K562 (cell line): ENCODE data around the gene VWA3B. TPM values are rescaled to one million over a fixed set of nuclear protein-coding genes. Genes with fewer than 3 reads are reported as not detected.
A peak's percentile ranks its signal among the peaks of the same experiment; 100 is the strongest.

Experiments
- ATAC-seq: fragments of 200-7000 bp; cut with Tn5 transposase; 3 replicates; pipeline ENCODE4 v1.9.1; 2020; ENCODE audit warnings: moderate library complexity
- BruUV-seq: library from RNA; stranded (reverse); fragments of 400-500 nt; replicated peaks from 2 replicates; lab custom pipeline; 2021; lab: Mats Ljungman, UMichigan
- CTCF ChIA-PET: fragments of 300-600 bp; formaldehyde crosslinking; extraction: SDS; loops from one replicate; lab custom pipeline; 2021; ENCODE audit warnings: low intra/inter-chr PET ratio; lab: Yijun Ruan, JAX
- POLR2A ChIA-PET: fragments of 300-600, 350-650 bp; sonication (Branson Sonifier 250); formaldehyde crosslinking; extraction: SDS; loops from one replicate; lab custom pipeline; 2021; ENCODE audit warnings: antibody characterized with exemption, inconsistent platforms; lab: Yijun Ruan, JAX
- DNase-seq, 4 experiments: peaks; one replicate each; pipeline versions ENCODE4 v3.0.0 to v3.0.0-alpha.2; 2011 to 2018; ENCODE audit warnings: low spot score in 3 of 4, mixed read lengths in 3 of 4; ENCODE audit errors: extremely low read depth in 1 of 4
- FAIRE-seq: peaks from 2 replicates; lab custom pipeline; 2011; peaks lifted over from hg19 to GRCh38; lab: Jason Lieb, UNC
- H2AFZ ChIP-seq: 2 replicates; pipeline ENCODE4 v1.6.0; 2011; ENCODE audit warnings: low read depth, low read length, control low read depth, inconsistent platforms
- H3K27ac ChIP-seq: fragments of 200-600 bp; 3 replicates; pipeline ENCODE4 v1.8.0; 2011; ENCODE audit warnings: low read depth, mild to moderate bottlenecking, control low read depth, inconsistent platforms, low read length, moderate library complexity, mixed read lengths; ENCODE audit errors: extremely low read depth
- H3K27me3 ChIP-seq, 2 experiments: fragments of 300-600 bp in 1 of 2; 2 replicates in 1 of 2; 3 replicates in 1 of 2; pipeline versions ENCODE4 v1.6.0 to v1.8.0; 2011; ENCODE audit warnings: inconsistent platforms in 2 of 2, low read length in 2 of 2, mild to moderate bottlenecking in 1 of 2, mixed read lengths in 1 of 2, moderate library complexity in 1 of 2; ENCODE audit not compliant: control insufficient read depth in 2 of 2, insufficient read depth in 2 of 2
- H3K36me3 ChIP-seq: fragments of 300-600 bp; 3 replicates; pipeline ENCODE4 v1.8.0; 2011; ENCODE audit warnings: mild to moderate bottlenecking, low read length, inconsistent platforms; ENCODE audit not compliant: control insufficient read depth, insufficient read depth
- H3K4me1 ChIP-seq, 2 experiments: fragments of 200-600 bp in 1 of 2; replicated peaks in 1 of 2; 2 replicates in 1 of 2; 3 replicates in 1 of 2; pipeline versions ENCODE4 v1.5.1 to v1.8.0; 2011; ENCODE audit warnings: inconsistent platforms in 2 of 2, low read length in 2 of 2, mild to moderate bottlenecking in 1 of 2, mixed read lengths in 1 of 2, moderate library complexity in 1 of 2; ENCODE audit not compliant: control insufficient read depth in 2 of 2, insufficient read depth in 2 of 2
- H3K4me2 ChIP-seq: 2 replicates; pipeline ENCODE4 v1.6.1; 2011; ENCODE audit warnings: low read length, control low read depth, inconsistent platforms, mixed read lengths; ENCODE audit not compliant: insufficient read depth
- H3K4me3 ChIP-seq: fragments of 200-600 bp; sonication (generic), shearing (Covaris generic); 2 replicates; pipeline ENCODE4 v1.5.1; 2016; ENCODE audit warnings: control low read depth, inconsistent platforms
- H3K79me2 ChIP-seq: fragments of 200-600 bp; 3 replicates; pipeline ENCODE4 v1.8.0; 2011; ENCODE audit warnings: low read length, inconsistent platforms; ENCODE audit not compliant: control insufficient read depth, insufficient read depth
- H3K9ac ChIP-seq, 2 experiments: 2 replicates each; pipeline versions ENCODE4 v1.6.0 to v1.6.1; 2011; ENCODE audit warnings: low read depth in 2 of 2, low read length in 2 of 2, control low read depth in 1 of 2, inconsistent platforms in 1 of 2, mild to moderate bottlenecking in 1 of 2, mixed read lengths in 1 of 2; ENCODE audit not compliant: insufficient read depth in 1 of 2
- H3K9me1 ChIP-seq: one replicate; pipeline ENCODE4 v1.6.0; 2011; ENCODE audit warnings: inconsistent platforms, mild to moderate bottlenecking, low read length, moderate library complexity; ENCODE audit not compliant: control insufficient read depth, insufficient read depth
- H3K9me3 ChIP-seq: replicated peaks from 2 replicates; pipeline ENCODE4 v1.5.1; 2011; ENCODE audit warnings: low read depth, low read length, inconsistent platforms; ENCODE audit not compliant: control insufficient read depth, insufficient read depth
- H4K20me1 ChIP-seq: replicated peaks from 2 replicates; pipeline ENCODE4 v1.6.1; 2011; ENCODE audit warnings: low read length, inconsistent platforms, mixed read lengths; ENCODE audit not compliant: control insufficient read depth, insufficient read depth
- CEBPB ChIP-seq: fragments of 450-650 bp; IDR thresholded peaks from 2 replicates; pipeline ENCODE4 v1.6.1; 2016; ENCODE audit warnings: missing genetic modification characterization, missing compliant biosample characterization
- HES1 ChIP-seq: fragments of 450-650 bp; IDR thresholded peaks from 2 replicates; pipeline ENCODE4 v1.6.1; 2016; ENCODE audit warnings: low read depth, mild to moderate bottlenecking, moderate library complexity
- NBN ChIP-seq: fragments of 450-650 bp; IDR thresholded peaks from 2 replicates; pipeline ENCODE4 v1.6.1; 2016; ENCODE audit warnings: low read depth, mild to moderate bottlenecking
- NFE2L1 ChIP-seq: fragments of 450-650 bp; IDR thresholded peaks from 2 replicates; pipeline ENCODE4 v1.6.1; 2016; ENCODE audit warnings: missing genetic modification characterization, low read depth, mild to moderate bottlenecking, missing compliant biosample characterization, moderate library complexity, borderline replicate concordance
- TCF7 ChIP-seq: sonication (generic); IDR thresholded peaks from 2 replicates; pipeline ENCODE4 v1.6.1; 2016; ENCODE audit warnings: antibody characterized with exemption, borderline replicate concordance
- ZNF253 ChIP-seq: fragments of 250-450 bp; sonication (Bioruptor Pico); conservative IDR thresholded peaks from 2 replicates; pipeline ENCODE4 v1.6.1; 2021; ENCODE audit warnings: mild to moderate bottlenecking
- ZNF324 ChIP-seq: fragments of 250-450 bp; sonication (Bioruptor Pico); IDR thresholded peaks from 2 replicates; pipeline ENCODE4 v1.4.0; 2020; ENCODE audit warnings: mild to moderate bottlenecking
- WGBS: fragments of 100-300 bp; shearing (Covaris generic); methylation state at CpG from one replicate; pipeline ENCODE4 v1.1.6; 2016; ENCODE audit warnings: low coverage, mixed read lengths; ENCODE audit not compliant: insufficient coverage; ENCODE audit errors: missing lambda C conversion rate; 5-methylcytosine and 5-hydroxymethylcytosine counted together
- in situ Hi-C: fragments of 300-500 bp; cut with MboI; formaldehyde crosslinking; loops from 4 replicates; pipeline ENCODE4 v1.15.0; 2018; ENCODE audit warnings: inconsistent platforms, mixed read lengths
- intact Hi-C: fragments of 100-400 bp; cut with micrococcal nuclease; formaldehyde crosslinking; loops from 2 replicates; pipeline ENCODE4 v1.14.2; 2022
- polyA plus RNA-seq, 8 experiments: library from polyadenylated mRNA; depleted of rRNA in 4 of 8; stranded (reverse) in 5 of 8; unstranded in 3 of 8; fragments of >200 nt; fragmentation: Nextera tagmentation in 2 of 8; fragmentation: Illumina TruSeq in 1 of 8; extraction: Ambion mirVana in 2 of 8; extraction: Trizol in 1 of 8; gene quantifications; 2 replicates each; pipeline versions ENCODE4 v1.2.1 to v1.2.3, GENCODE V29; 2011 to 2014; ENCODE audit warnings: inconsistent platforms in 1 of 8, missing spikeins in 1 of 8
- total RNA-seq, 7 experiments: library from RNA; depleted of rRNA in 6 of 7; stranded (reverse); fragments of >200 nt in 6 of 7; fragmentation: Illumina TruSeq in 2 of 7; extraction: Trizol in 2 of 7; gene quantifications; 2 replicates each; pipeline versions ENCODE4 v1.2.1 to v1.2.3, GENCODE V29; 2011 to 2021; ENCODE audit warnings: low replicate concordance in 1 of 7

Gene VWA3B
- total and polyA plus RNA-seq, 9 of the 15 experiments (the other 6 are each of a cell fraction or from before 2014, with no cell fraction given) = not detected

- in situ Hi-C loops = no loop called here
- DNase-seq (no peak), ATAC-seq (no peak), FAIRE-seq (no peak)
- Histone ChIP-seq H3K36me3 (no peaks in the 10 kb centered on the region), H3K9ac (no peak overlapping the region), H3K79me2 (no peaks in the 10 kb centered on the region), H3K4me1 (peaks cover 2 to 8% of the 10 kb centered on the region in 2 experiments; a peak in 2 of 5 replicates), H3K4me3 (no peak overlapping the region), H3K27me3 (peaks cover 25 to 32% of the 10 kb centered on the region in 2 experiments), H3K27ac (no peak overlapping the region), H3K4me2 (no peak overlapping the region), H4K20me1 (no peaks in the 10 kb centered on the region), H2AFZ (no peak overlapping the region), H3K9me1 (no peaks in the 10 kb centered on the region), H3K9me3 (no peaks in the 10 kb centered on the region)
- 30% methylated on average over 11 of the region's 13 CpGs for WGBS
- no TSS peak for BruUV-seq
- TF ChIP-seq NBN = no peak
- TF ChIP-seq CEBPB (tag) = 0 out of 2 replicates have a peak, but pooled peaks have one; percentile 7
- TF ChIP-seq NFE2L1 = no peak
- no peak for TF ChIP-seq ZNF253 (CRISPR knock-in tag)
- no peak for TF ChIP-seq HES1
- TF ChIP-seq ZNF324 (CRISPR knock-in tag) = no peak
- TF ChIP-seq TCF7 = no peak
- POLR2A ChIA-PET = interaction anchor here (1.0 kb wide), 3 partner anchors 11 to 26 kb away, joined by 3 to 4 read pairs (median 3); no protein-coding TSS in a partner anchor
- CTCF ChIA-PET = interaction anchor here (0.6 kb wide), 1 partner anchor 378 kb away, joined by 3 read pairs; no protein-coding TSS in a partner anchor
- intact Hi-C loops = no loop called here
Measured at GRCh38 chr2:98087447-98088020, 567 bp downstream of the VWA3B start.
